ENCODE measurements around the gene MARCOL. TPM values are rescaled to one million over a fixed set of nuclear protein-coding genes. Genes with fewer than 3 reads are reported as not detected.

Gene MARCOL
- total RNA-seq, 1 experiment from 2014 or later: not detected

GRCh38 chr5:148255456-148255855 is 17.1 kb downstream of the MARCOL start:
- H3K4me3 ChIP-seq (ENCODE audit: low read depth, low read length): no peak overlapping the region
- H3K27ac Mint-ChIP-seq (ENCODE audit: unreplicated experiment): no peak overlapping the region
- H3K4me1 Mint-ChIP-seq (ENCODE audit: low read depth, unreplicated experiment): no peaks in the 10 kb centered on the region
- no peaks in the 10 kb centered on the region for H3K27me3 ChIP-seq (replicated peaks; ENCODE audit: control insufficient read depth, insufficient read depth, low read length)
- ChIA-PET CTCF (no interaction called here), POLR2A (no interaction called here)
- no peaks in the 10 kb centered on the region for H3K4me1 ChIP-seq
- no peak for DNase-seq
- BruUV-seq (replicated peaks): no TSS peak
- intact Hi-C loops (cut with micrococcal nuclease; ENCODE audit: unreplicated experiment): no loop called here
- no peak for TF ChIP-seq CTCF (IDR thresholded peaks at IDR 0.05; ENCODE audit: insufficient read depth in 1 of 2, low read depth in 1 of 2, low read length in 1 of 2, severe bottlenecking in 1 of 2, unreplicated experiment in 1 of 2)
- H3K36me3 ChIP-seq (ENCODE audit: control insufficient read depth, insufficient read depth, low read length): no peaks in the 10 kb centered on the region
- H3K4me3 Mint-ChIP-seq (ENCODE audit: unreplicated experiment): no peak overlapping the region
- no peaks in the 10 kb centered on the region for H3K36me3 Mint-ChIP-seq (ENCODE audit: insufficient read depth, unreplicated experiment)
- H3K9me3 Mint-ChIP-seq (ENCODE audit: unreplicated experiment): peaks cover 19% of the 10 kb centered on the region
- H3K9me3 ChIP-seq: no peaks in the 10 kb centered on the region
- no peaks in the 10 kb centered on the region for H3K27me3 Mint-ChIP-seq (ENCODE audit: insufficient read depth, unreplicated experiment)

- ChIA-PET CTCF (no interaction called here), POLR2A (no interaction called here)
- intact Hi-C loops (cut with micrococcal nuclease; ENCODE audit: unreplicated experiment): no loop called here
- Mint-ChIP-seq H3K9me3 (ENCODE audit: unreplicated experiment) (peaks cover 19% of the 10 kb centered on the region), H3K4me3 (ENCODE audit: unreplicated experiment) (no peak overlapping the region), H3K4me1 (ENCODE audit: low read depth, unreplicated experiment) (no peaks in the 10 kb centered on the region), H3K27me3 (ENCODE audit: insufficient read depth, unreplicated experiment) (no peaks in the 10 kb centered on the region), H3K36me3 (ENCODE audit: insufficient read depth, unreplicated experiment) (no peaks in the 10 kb centered on the region), H3K27ac (ENCODE audit: unreplicated experiment) (no peak overlapping the region)
- BruUV-seq (replicated peaks): no TSS peak
- no peak for DNase-seq
- Histone ChIP-seq H3K36me3 (ENCODE audit: control insufficient read depth, insufficient read depth, low read length) (no peaks in the 10 kb centered on the region), H3K4me3 (ENCODE audit: low read depth, low read length) (no peak overlapping the region), H3K4me1 (no peaks in the 10 kb centered on the region), H3K27me3 (replicated peaks; ENCODE audit: control insufficient read depth, insufficient read depth, low read length) (no peaks in the 10 kb centered on the region), H3K9me3 (no peaks in the 10 kb centered on the region)
- TF ChIP-seq CTCF (IDR thresholded peaks at IDR 0.05; ENCODE audit: insufficient read depth in 1 of 2, low read depth in 1 of 2, low read length in 1 of 2, severe bottlenecking in 1 of 2, unreplicated experiment in 1 of 2): no peak
These were observed 21.0 kb downstream of the MARCOL start for GRCh38 chr5:148259288-148259687.

- H3K27me3 ChIP-seq (replicated peaks; ENCODE audit: control insufficient read depth, insufficient read depth, low read length): no peaks in the 10 kb centered on the region
- no TSS peak for BruUV-seq (replicated peaks)
- H3K9me3 Mint-ChIP-seq (ENCODE audit: unreplicated experiment): peaks cover 19% of the 10 kb centered on the region
- no peaks in the 10 kb centered on the region for H3K36me3 Mint-ChIP-seq (ENCODE audit: insufficient read depth, unreplicated experiment)
- H3K9me3 ChIP-seq: no peaks in the 10 kb centered on the region; the same call in 1 of the 2 replicates
- no peaks in the 10 kb centered on the region for H3K4me1 Mint-ChIP-seq (ENCODE audit: low read depth, unreplicated experiment)
- no peaks in the 10 kb centered on the region for H3K4me1 ChIP-seq
- intact Hi-C loops (cut with micrococcal nuclease; ENCODE audit: unreplicated experiment): no loop called here
- no peak overlapping the region for H3K4me3 Mint-ChIP-seq (ENCODE audit: unreplicated experiment)
- no peak for TF ChIP-seq CTCF (IDR thresholded peaks at IDR 0.05; ENCODE audit: insufficient read depth in 1 of 2, low read depth in 1 of 2, low read length in 1 of 2, severe bottlenecking in 1 of 2, unreplicated experiment in 1 of 2)
- no peaks in the 10 kb centered on the region for H3K36me3 ChIP-seq (ENCODE audit: control insufficient read depth, insufficient read depth, low read length)
- ChIA-PET POLR2A (no interaction called here), CTCF (no interaction called here)
- H3K4me3 ChIP-seq (ENCODE audit: low read depth, low read length): no peak overlapping the region
- H3K27me3 Mint-ChIP-seq (ENCODE audit: insufficient read depth, unreplicated experiment): no peaks in the 10 kb centered on the region
- no peak for DNase-seq
- no peak overlapping the region for H3K27ac Mint-ChIP-seq (ENCODE audit: unreplicated experiment)
These were observed 22.9 kb downstream of the MARCOL start for GRCh38 chr5:148261221-148261620.
